A549 (cell line): ENCODE results near the gene REXO2. TPM values are rescaled to one million over a fixed set of nuclear protein-coding genes. Genes with fewer than 3 reads are reported as not detected.

Source experiments
- ATAC-seq, 2 experiments: fragments of 200-7000 bp in 1 of 2; fragments of >200 bp in 1 of 2; cut with Nextera tagmentation in 1 of 2; cut with Tn5 transposase in 1 of 2; 3 replicates each; pipeline versions ENCODE4 v1.8.0 to v1.9.1; 2018 to 2020; ENCODE audit warnings: mild to moderate bottlenecking in 1 of 2, moderate library complexity in 1 of 2
- CTCF ChIA-PET: fragments of 300-600 bp; sonication (Branson Sonifier 250); formaldehyde crosslinking; extraction: SDS; loops from one replicate; lab custom pipeline; 2021; ENCODE audit warnings: antibody characterized with exemption, inconsistent platforms; lab: Yijun Ruan, JAX
- POLR2A ChIA-PET: fragments of 350-600 bp; formaldehyde crosslinking; extraction: SDS; loops from one replicate; lab custom pipeline; 2021; ENCODE audit warnings: antibody characterized with exemption, inconsistent platforms; lab: Yijun Ruan, JAX
- DNase-seq, 2 experiments: peaks; one replicate each; pipeline versions ENCODE4 v3.0.0 to v3.0.0-alpha.2; 2011 to 2016; ENCODE audit warnings: low read depth in 1 of 2, low spot score in 1 of 2
- FAIRE-seq: peaks from 2 replicates; lab custom pipeline; 2011; peaks lifted over from hg19 to GRCh38; lab: Jason Lieb, UNC
- H3K27ac ChIP-seq, 2 experiments: fragments of >200 bp; sonication (Bioruptor Twin); formaldehyde crosslinking; 3 replicates each; pipeline ENCODE4 v1.5.1; 2016 to 2017
- H3K4me1 ChIP-seq: fragments of >200 bp; sonication (Bioruptor Twin); formaldehyde crosslinking; 3 replicates; pipeline ENCODE4 v1.6.1; 2016
- H3K4me2 ChIP-seq: fragments of >200 bp; sonication (Bioruptor Twin); formaldehyde crosslinking; 3 replicates; pipeline ENCODE4 v1.6.1; 2016
- H3K4me3 ChIP-seq: fragments of >200 bp; sonication (Bioruptor Twin); formaldehyde crosslinking; 3 replicates; pipeline ENCODE4 v1.5.1; 2016
- H3K9me3 ChIP-seq: fragments of >200 bp; sonication (Bioruptor Twin); formaldehyde crosslinking; 3 replicates; pipeline ENCODE4 v1.6.1; 2016
- CEBPB ChIP-seq, 2 experiments: fragments of >200 bp in 1 of 2; sonication (Bioruptor Twin) in 1 of 2; formaldehyde crosslinking in 1 of 2; IDR thresholded peaks; 2 replicates each; pipeline ENCODE4 v1.6.1; 2012 to 2016
- E2F6 ChIP-seq: IDR thresholded peaks from 2 replicates; pipeline ENCODE4 v1.6.1; 2012; ENCODE audit warnings: low read depth, borderline replicate concordance
- FOSB ChIP-seq: fragments of 250-450 bp; sonication (Bioruptor Pico); IDR thresholded peaks from 2 replicates; pipeline ENCODE4 v1.5.0; 2020; ENCODE audit warnings: mild to moderate bottlenecking, moderate library complexity
- FOSL2 ChIP-seq, 2 experiments: fragments of 450-650 bp in 1 of 2; fragments of >200 bp in 1 of 2; sonication (Bioruptor Twin) in 1 of 2; formaldehyde crosslinking; IDR thresholded peaks; 2 replicates each; pipeline versions ENCODE4 v1.5.0 to v1.6.1; 2016 to 2020; ENCODE audit warnings: mild to moderate bottlenecking in 1 of 2, moderate library complexity in 1 of 2
- HOXB13 ChIP-seq: fragments of 250-450 bp; sonication (Bioruptor Pico); IDR thresholded peaks from 2 replicates; pipeline ENCODE4 v1.5.0; 2020; ENCODE audit warnings: low read depth, mild to moderate bottlenecking, moderate library complexity
- JUNB ChIP-seq: fragments of >200 bp; sonication (Bioruptor Twin); formaldehyde crosslinking; IDR thresholded peaks from 2 replicates; pipeline ENCODE4 v1.6.1; 2016
- NR3C1 ChIP-seq: fragments of >200 bp; sonication (Bioruptor Twin); formaldehyde crosslinking; IDR thresholded peaks from 3 replicates; pipeline ENCODE4 v1.6.1; 2017
- PHF8 ChIP-seq: fragments of 200-600 bp; sonication (generic); IDR thresholded peaks from 2 replicates; pipeline ENCODE4 v1.6.1; 2016; ENCODE audit warnings: low read depth, mild to moderate bottlenecking, antibody characterized with exemption, moderate library complexity, borderline replicate concordance
- RAD21 ChIP-seq, 2 experiments: fragments of >200 bp in 1 of 2; sonication (Bioruptor Twin) in 1 of 2; formaldehyde crosslinking in 1 of 2; IDR thresholded peaks in 1 of 2; conservative IDR thresholded peaks in 1 of 2; 2 replicates in 1 of 2; 3 replicates in 1 of 2; pipeline ENCODE4 v1.6.1; 2012 to 2018; ENCODE audit warnings: inconsistent platforms in 1 of 2
- RARB ChIP-seq: fragments of 250-450 bp; sonication (Bioruptor Pico); IDR thresholded peaks from 2 replicates; pipeline ENCODE4 v1.8.0; 2021; ENCODE audit warnings: mild to moderate bottlenecking, moderate library complexity
- RCOR1 ChIP-seq: fragments of 150-350 bp; IDR thresholded peaks from 2 replicates; pipeline ENCODE4 v1.6.1; 2014; ENCODE audit warnings: antibody characterized with exemption, low read length, low read depth
- REST ChIP-seq: fragments of 200-600 bp; sonication (generic); IDR thresholded peaks from 2 replicates; pipeline ENCODE4 v1.6.1; 2016; ENCODE audit warnings: antibody characterized with exemption, mild to moderate bottlenecking, moderate library complexity
- TP53 ChIP-seq: fragments of 250-450 bp; sonication (Bioruptor Pico); IDR thresholded peaks from 2 replicates; pipeline ENCODE4 v1.5.0; 2021; ENCODE audit warnings: mild to moderate bottlenecking, moderate library complexity
- ZC3H11A ChIP-seq: fragments of 450-650 bp; IDR thresholded peaks from 2 replicates; pipeline ENCODE4 v1.6.1; 2014; ENCODE audit warnings: antibody characterized with exemption, mild to moderate bottlenecking
- ZNF302 ChIP-seq: fragments of 250-450 bp; sonication (Bioruptor Pico); IDR thresholded peaks from 2 replicates; pipeline ENCODE4 v1.9.0; 2021; ENCODE audit warnings: inconsistent platforms, mild to moderate bottlenecking, moderate library complexity
- WGBS: methylation state at CpG from one replicate; pipeline ENCODE4 v1.1.6; 2017; ENCODE audit errors: missing lambda C conversion rate; 5-methylcytosine and 5-hydroxymethylcytosine counted together
- polyA plus RNA-seq, 4 experiments: library from polyadenylated mRNA; depleted of rRNA in 3 of 4; stranded (reverse); fragments of >200 nt; fragmentation: RNase III in 1 of 4; extraction: RNeasy Plus Mini Kit Qiagen cat#74134 plus additional on column Dnase treatment in 1 of 4; gene quantifications; 2 replicates in 3 of 4; 3 replicates in 1 of 4; pipeline ENCODE4 v1.2.3, GENCODE V29; 2011 to 2017
- TF ChIP-seq, protein P1 (sequence below): fragments of >200 bp; sonication (Bioruptor Twin); formaldehyde crosslinking; IDR thresholded peaks from 3 replicates; pipeline ENCODE4 v1.5.1; 2016

The REXO2 gene
- polyA plus RNA-seq, 2 of the 4 experiments (the other 2 are of a cell fraction): 218 to 226 TPM

- Histone ChIP-seq H3K9me3 (no peaks in the 10 kb centered on the region), H3K27ac (no peak overlapping the region), H3K4me3 (no peak overlapping the region), H3K4me2 (no peak overlapping the region), H3K4me1 (no peaks in the 10 kb centered on the region)
- ChIA-PET CTCF (no interaction called here), POLR2A (no interaction called here)
- FAIRE-seq (no peak), DNase-seq (no peak), ATAC-seq (no peak; a peak in 1 of 6 replicates)
- WGBS: 84% methylated on average over 10 of the region's 10 CpGs
- no peak for TF ChIP-seq ZC3H11A
- no peak for TF ChIP-seq RARB (CRISPR knock-in tag)
- TF ChIP-seq RCOR1: no peak
- TF ChIP-seq FOSL2 (IDR thresholded peaks at IDR 0.05): no peak
- no peak for TF ChIP-seq FOSL2 (CRISPR knock-in tag; IDR thresholded peaks at IDR 0.05)
- TF ChIP-seq FOSB: no peak
- no peak for TF ChIP-seq E2F6
Measured at GRCh38 chr11:114413958-114414357, 25.3 kb upstream of the REXO2 start.

DNA sequence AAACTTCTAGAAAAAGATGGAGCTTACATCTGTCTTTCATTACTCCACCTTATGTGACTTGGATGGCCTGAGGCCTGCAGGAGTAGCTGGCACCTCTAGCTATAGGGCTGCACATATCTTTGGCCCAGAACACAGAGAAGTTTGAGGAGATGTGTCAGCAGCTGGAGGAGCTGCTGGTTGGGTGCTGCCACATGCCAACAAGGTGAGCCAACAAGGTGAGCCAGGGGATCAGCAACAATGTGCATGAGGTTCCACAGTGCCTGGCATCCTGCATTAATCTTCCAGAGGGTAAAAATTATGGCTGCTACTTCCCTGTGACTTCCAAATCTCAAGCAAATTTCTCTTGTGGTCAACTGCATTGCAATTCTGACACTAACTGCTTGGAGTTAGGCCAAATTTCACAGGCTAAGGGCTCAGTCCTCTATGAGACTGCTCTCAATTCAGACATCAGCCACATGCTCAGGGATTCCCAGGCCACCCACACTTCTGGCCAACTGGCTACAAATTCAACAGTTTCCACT, 22.8 kb upstream of the REXO2 start:
- no peak for DNase-seq
- POLR2A ChIA-PET: no interaction called here
- TF ChIP-seq RAD21 (conservative IDR thresholded peaks at IDR 0.05 in 1 of 2, IDR thresholded peaks at IDR 0.05 in 1 of 2): no peak
- no peak for TF ChIP-seq TP53 (CRISPR knock-in tag)
- no peak for TF ChIP-seq JUNB
- no peak for TF ChIP-seq HOXB13
- TF ChIP-seq, protein P1, sequence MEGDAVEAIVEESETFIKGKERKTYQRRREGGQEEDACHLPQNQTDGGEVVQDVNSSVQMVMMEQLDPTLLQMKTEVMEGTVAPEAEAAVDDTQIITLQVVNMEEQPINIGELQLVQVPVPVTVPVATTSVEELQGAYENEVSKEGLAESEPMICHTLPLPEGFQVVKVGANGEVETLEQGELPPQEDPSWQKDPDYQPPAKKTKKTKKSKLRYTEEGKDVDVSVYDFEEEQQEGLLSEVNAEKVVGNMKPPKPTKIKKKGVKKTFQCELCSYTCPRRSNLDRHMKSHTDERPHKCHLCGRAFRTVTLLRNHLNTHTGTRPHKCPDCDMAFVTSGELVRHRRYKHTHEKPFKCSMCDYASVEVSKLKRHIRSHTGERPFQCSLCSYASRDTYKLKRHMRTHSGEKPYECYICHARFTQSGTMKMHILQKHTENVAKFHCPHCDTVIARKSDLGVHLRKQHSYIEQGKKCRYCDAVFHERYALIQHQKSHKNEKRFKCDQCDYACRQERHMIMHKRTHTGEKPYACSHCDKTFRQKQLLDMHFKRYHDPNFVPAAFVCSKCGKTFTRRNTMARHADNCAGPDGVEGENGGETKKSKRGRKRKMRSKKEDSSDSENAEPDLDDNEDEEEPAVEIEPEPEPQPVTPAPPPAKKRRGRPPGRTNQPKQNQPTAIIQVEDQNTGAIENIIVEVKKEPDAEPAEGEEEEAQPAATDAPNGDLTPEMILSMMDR: no peak
- no peak for TF ChIP-seq ZNF302 (CRISPR knock-in tag)
- TF ChIP-seq NR3C1: no peak
- TF ChIP-seq PHF8: no peak
- TF ChIP-seq ZC3H11A: no peak
- no peak for TF ChIP-seq CEBPB (IDR thresholded peaks at IDR 0.05)
- no peak for TF ChIP-seq E2F6
- no peak for TF ChIP-seq REST
- TF ChIP-seq, all 56 proteins: peak for 0
- Histone ChIP-seq H3K4me1 (no peaks in the 10 kb centered on the region), H3K9me3 (no peaks in the 10 kb centered on the region), H3K27ac (no peak overlapping the region), H3K4me3 (no peak overlapping the region), H3K4me2 (no peak overlapping the region)
- CTCF ChIA-PET: interaction anchor here (1.4 kb wide), 1 partner anchor 44 kb away, joined by 4 read pairs; no protein-coding TSS in a partner anchor
- no peak for ATAC-seq
- no peak for FAIRE-seq
